ENCODE results near the gene FYTTD1.

The FYTTD1 gene

GRCh38 chr3:197737319-197737649 is 12.4 kb upstream of the FYTTD1 start:
- DNase-seq (ENCODE audit: low spot score), result no peak

- DNase-seq (ENCODE audit: low spot score), result no peak
Observed at GRCh38 chr3:197737749-197738462, 11.8 kb upstream of the FYTTD1 start.

- DNase-seq (ENCODE audit: low spot score), result no peak
Observed at GRCh38 chr3:197742787-197743186, 6.9 kb upstream of the FYTTD1 start.

GRCh38 chr3:197746209-197746608 is 3.5 kb upstream of the FYTTD1 start:
- no peak for DNase-seq (ENCODE audit: low spot score)

GRCh38 chr3:197746801-197747237 is 2.9 kb upstream of the FYTTD1 start:
- DNase-seq (ENCODE audit: low spot score), result no peak

GRCh38 chr3:197748597-197749314 is 927 bp upstream of the FYTTD1 start:
- DNase-seq (ENCODE audit: low spot score), result peak; percentile 48

GRCh38 chr3:197749315-197749600 is 425 bp upstream of the FYTTD1 start:
- peak; percentile 60 for DNase-seq (ENCODE audit: low spot score)

GRCh38 chr3:197750396-197750831 is 731 bp downstream of the FYTTD1 start:
- peak; percentile 78 for DNase-seq (ENCODE audit: low spot score)

- peak; percentile 34 for DNase-seq (ENCODE audit: low spot score)
Observed at GRCh38 chr3:197750858-197751737, 1.4 kb downstream of the FYTTD1 start.

GRCh38 chr3:197752107-197752506 is 2.4 kb downstream of the FYTTD1 start:
- no peak for DNase-seq (ENCODE audit: low spot score)

GRCh38 chr3:197753263-197753662 is 3.6 kb downstream of the FYTTD1 start:
- peak; percentile 32 for DNase-seq (ENCODE audit: low spot score)

- no peak for DNase-seq (ENCODE audit: low spot score)
Observed at GRCh38 chr3:197756704-197757103, 7.0 kb downstream of the FYTTD1 start.

GRCh38 chr3:197758512-197758911 is 8.8 kb downstream of the FYTTD1 start:
- no peak for DNase-seq (ENCODE audit: low spot score)

GRCh38 chr3:197761784-197762183 is 12.1 kb downstream of the FYTTD1 start:
- DNase-seq (ENCODE audit: low spot score), result no peak

GRCh38 chr3:197775317-197775716 is 25.6 kb downstream of the FYTTD1 start:
- DNase-seq (ENCODE audit: low spot score), result no peak

GRCh38 chr3:197782230-197782629 is 32.5 kb downstream of the FYTTD1 start:
- no peak for DNase-seq (ENCODE audit: low spot score)

GRCh38 chr3:197784019-197784585 is 34.4 kb downstream of the FYTTD1 start:
- DNase-seq (ENCODE audit: low spot score), result no peak

GRCh38 chr3:197787412-197787811 is 37.7 kb downstream of the FYTTD1 start:
- no peak for DNase-seq (ENCODE audit: low spot score)

GRCh38 chr3:197789309-197789708 is 39.6 kb downstream of the FYTTD1 start:
- no peak for DNase-seq (ENCODE audit: low spot score)

- no peak for DNase-seq (ENCODE audit: low spot score)
Observed at GRCh38 chr3:197790033-197790432, 40.4 kb downstream of the FYTTD1 start.

- DNase-seq (ENCODE audit: low spot score), result peak; percentile 97
Observed at GRCh38 chr3:197791113-197791891, 41.6 kb downstream of the FYTTD1 start, which contains the start of gene LRCH3. Gene LRCH3, plus strand, starts transcription at chr3:197791254. Its CDS starts 25 bp downstream, at chr3:197791279.
